Gastrocnemius medialis (tissue), 4 donors: ENCODE results near the gene NDUFA11.

Experiments
- POLR2A ChIP-seq, 2 donors: fragments of 450-650 bp; IDR thresholded peaks; one replicate each; pipeline ENCODE4 v1.6.1; 2017; ENCODE audit warnings: antibody characterized with exemption in 2 of 2, mild to moderate bottlenecking in 2 of 2, moderate library complexity in 2 of 2
- TF ChIP-seq, protein P1 (sequence below), 5 experiments: fragments of 450-650 bp in 3 of 5; fragments of 200-600 bp in 2 of 5; sonication (generic) in 2 of 5; IDR thresholded peaks in 4 of 5; conservative IDR thresholded peaks in 1 of 5; 1 replicate in 4 of 5; 2 replicates in 1 of 5; pipeline ENCODE4 v1.5.1; 2016 to 2019; ENCODE audit warnings: antibody characterized with exemption in 5 of 5, mild to moderate bottlenecking in 3 of 5, moderate library complexity in 3 of 5

DNA sequence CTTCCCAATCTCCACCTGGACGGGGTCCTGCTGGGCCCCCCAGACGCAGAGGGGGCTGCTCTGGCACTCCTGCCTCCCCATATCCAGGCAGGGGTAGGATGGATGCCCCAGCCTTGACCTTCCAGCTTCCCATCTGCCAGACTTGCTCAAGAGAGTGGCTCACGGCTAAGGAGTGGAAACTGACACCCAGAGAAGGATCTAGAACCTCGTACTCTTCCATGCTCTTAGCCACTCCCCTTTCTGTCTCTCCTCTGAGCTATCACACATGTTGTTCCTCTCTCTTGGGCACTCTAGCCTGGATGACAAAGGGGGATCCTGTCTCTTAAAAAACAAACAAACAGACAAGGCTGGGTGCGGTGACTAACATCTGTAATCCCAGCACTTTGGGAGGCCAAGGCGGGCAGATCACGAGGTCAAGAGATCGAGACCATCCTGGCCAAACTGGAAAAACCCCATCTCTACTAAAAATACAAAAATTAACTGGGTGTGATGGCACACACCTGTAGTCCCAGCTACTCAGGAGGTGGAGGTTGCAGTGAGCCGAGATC lies 21.1 kb downstream of the NDUFA11 start:
- no peak for TF ChIP-seq POLR2A (IDR thresholded peaks at IDR 0.05)
- TF ChIP-seq, protein P1, sequence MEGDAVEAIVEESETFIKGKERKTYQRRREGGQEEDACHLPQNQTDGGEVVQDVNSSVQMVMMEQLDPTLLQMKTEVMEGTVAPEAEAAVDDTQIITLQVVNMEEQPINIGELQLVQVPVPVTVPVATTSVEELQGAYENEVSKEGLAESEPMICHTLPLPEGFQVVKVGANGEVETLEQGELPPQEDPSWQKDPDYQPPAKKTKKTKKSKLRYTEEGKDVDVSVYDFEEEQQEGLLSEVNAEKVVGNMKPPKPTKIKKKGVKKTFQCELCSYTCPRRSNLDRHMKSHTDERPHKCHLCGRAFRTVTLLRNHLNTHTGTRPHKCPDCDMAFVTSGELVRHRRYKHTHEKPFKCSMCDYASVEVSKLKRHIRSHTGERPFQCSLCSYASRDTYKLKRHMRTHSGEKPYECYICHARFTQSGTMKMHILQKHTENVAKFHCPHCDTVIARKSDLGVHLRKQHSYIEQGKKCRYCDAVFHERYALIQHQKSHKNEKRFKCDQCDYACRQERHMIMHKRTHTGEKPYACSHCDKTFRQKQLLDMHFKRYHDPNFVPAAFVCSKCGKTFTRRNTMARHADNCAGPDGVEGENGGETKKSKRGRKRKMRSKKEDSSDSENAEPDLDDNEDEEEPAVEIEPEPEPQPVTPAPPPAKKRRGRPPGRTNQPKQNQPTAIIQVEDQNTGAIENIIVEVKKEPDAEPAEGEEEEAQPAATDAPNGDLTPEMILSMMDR (IDR thresholded peaks at IDR 0.05 in 4 of 5, conservative IDR thresholded peaks at IDR 0.05 in 1 of 5): no peak
